CD4-positive, alpha-beta T cell treated with Interferon alpha-2 for 1 hour (primary cell): ENCODE measurements around the gene IGDCC3.

ENCODE experiments used
- DNase-seq, 2 donors: peaks; one replicate each; pipeline ENCODE4 v3.0.0-alpha.2; 2020 to 2022

The IGDCC3 gene

GRCh38 chr15:65338823-65339222 is 39.0 kb downstream of the IGDCC3 start:
- no peak for DNase-seq

- no peak for DNase-seq
These were observed 39.4 kb downstream of the IGDCC3 start for GRCh38 chr15:65338366-65338765.

- no peak for DNase-seq
These were observed 40.2 kb downstream of the IGDCC3 start for GRCh38 chr15:65337436-65338070.

GRCh38 chr15:65336493-65337435 is 41.0 kb downstream of the IGDCC3 start:
- no peak for DNase-seq

GRCh38 chr15:65335278-65336055 is 42.3 kb downstream of the IGDCC3 start:
- no peak for DNase-seq

- no peak for DNase-seq
These were observed 43.1 kb downstream of the IGDCC3 start for GRCh38 chr15:65334586-65335231.

- DNase-seq: no peak
These were observed 43.9 kb downstream of the IGDCC3 start for GRCh38 chr15:65333856-65334255.

GRCh38 chr15:65333148-65333820 is 44.5 kb downstream of the IGDCC3 start:
- no peak for DNase-seq

GRCh38 chr15:65332391-65333147 is 45.2 kb downstream of the IGDCC3 start:
- DNase-seq: no peak

GRCh38 chr15:65331811-65332210 is 46.0 kb downstream of the IGDCC3 start:
- DNase-seq: no peak

- no peak for DNase-seq
These were observed 46.7 kb downstream of the IGDCC3 start for GRCh38 chr15:65330934-65331645.

GRCh38 chr15:65329984-65330735 is 47.6 kb downstream of the IGDCC3 start:
- no peak for DNase-seq

GRCh38 chr15:65329288-65329983 is 48.4 kb downstream of the IGDCC3 start:
- no peak for DNase-seq

GRCh38 chr15:65328506-65329287 is 49.1 kb downstream of the IGDCC3 start:
- DNase-seq: no peak

GRCh38 chr15:65327651-65328393 is 50.0 kb downstream of the IGDCC3 start:
- DNase-seq: no peak

- DNase-seq: no peak
These were observed 51.0 kb downstream of the IGDCC3 start for GRCh38 chr15:65326818-65327217.

GRCh38 chr15:65326117-65326526 is 51.7 kb downstream of the IGDCC3 start:
- no peak for DNase-seq

GRCh38 chr15:65323071-65323511 is 54.7 kb downstream of the IGDCC3 start:
- DNase-seq: no peak
